Esophagus muscularis mucosa (tissue), 4 donors: ENCODE measurements around the gene ROBO2.

Experiments used
- EP300 ChIP-seq: sonication (generic); formaldehyde crosslinking; IDR thresholded peaks from one replicate; pipeline ENCODE4 v1.6.1; 2017; ENCODE audit warnings: antibody characterized with exemption
- POLR2A ChIP-seq: fragments of 450-650 bp; IDR thresholded peaks from one replicate; pipeline ENCODE4 v1.6.1; 2017; ENCODE audit warnings: antibody characterized with exemption, moderate library complexity, mild to moderate bottlenecking, low read depth
- POLR2AphosphoS5 ChIP-seq, 2 donors: sonication (generic); formaldehyde crosslinking; IDR thresholded peaks; one replicate each; pipeline ENCODE4 v1.6.1; 2017; ENCODE audit warnings: antibody characterized with exemption in 2 of 2
- TF ChIP-seq, protein P1 (sequence below), 3 experiments: fragments of 200-600 bp in 2 of 3; fragments of 450-650 bp in 1 of 3; sonication (generic) in 2 of 3; IDR thresholded peaks; one replicate each; pipeline ENCODE4 v1.5.1; 2017 to 2019; ENCODE audit warnings: antibody characterized with exemption in 3 of 3, mild to moderate bottlenecking in 2 of 3, moderate library complexity in 1 of 3

DNA sequence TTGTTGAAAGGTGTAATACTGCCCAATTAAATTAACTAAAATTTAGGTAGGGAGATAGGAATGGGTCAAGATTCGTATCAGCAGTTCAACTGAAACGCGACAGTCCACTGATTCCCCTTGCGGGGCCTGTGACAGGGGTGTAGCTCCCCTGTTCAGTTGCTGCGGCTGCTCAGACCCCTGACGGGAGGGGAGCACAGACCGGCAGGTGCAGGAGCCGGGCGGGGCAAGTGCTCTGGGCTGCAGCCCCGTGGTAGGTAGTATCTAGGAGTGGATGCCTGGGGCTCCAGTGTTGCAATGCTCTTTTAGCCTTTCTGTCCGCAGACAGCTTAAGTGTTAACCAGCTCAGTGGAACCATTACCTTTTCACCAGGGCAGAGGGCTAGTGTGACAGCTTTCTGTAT lies 164.9 kb downstream of the ROBO2 start:
- no peak for TF ChIP-seq EP300
- TF ChIP-seq, protein P1, sequence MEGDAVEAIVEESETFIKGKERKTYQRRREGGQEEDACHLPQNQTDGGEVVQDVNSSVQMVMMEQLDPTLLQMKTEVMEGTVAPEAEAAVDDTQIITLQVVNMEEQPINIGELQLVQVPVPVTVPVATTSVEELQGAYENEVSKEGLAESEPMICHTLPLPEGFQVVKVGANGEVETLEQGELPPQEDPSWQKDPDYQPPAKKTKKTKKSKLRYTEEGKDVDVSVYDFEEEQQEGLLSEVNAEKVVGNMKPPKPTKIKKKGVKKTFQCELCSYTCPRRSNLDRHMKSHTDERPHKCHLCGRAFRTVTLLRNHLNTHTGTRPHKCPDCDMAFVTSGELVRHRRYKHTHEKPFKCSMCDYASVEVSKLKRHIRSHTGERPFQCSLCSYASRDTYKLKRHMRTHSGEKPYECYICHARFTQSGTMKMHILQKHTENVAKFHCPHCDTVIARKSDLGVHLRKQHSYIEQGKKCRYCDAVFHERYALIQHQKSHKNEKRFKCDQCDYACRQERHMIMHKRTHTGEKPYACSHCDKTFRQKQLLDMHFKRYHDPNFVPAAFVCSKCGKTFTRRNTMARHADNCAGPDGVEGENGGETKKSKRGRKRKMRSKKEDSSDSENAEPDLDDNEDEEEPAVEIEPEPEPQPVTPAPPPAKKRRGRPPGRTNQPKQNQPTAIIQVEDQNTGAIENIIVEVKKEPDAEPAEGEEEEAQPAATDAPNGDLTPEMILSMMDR (IDR thresholded peaks at IDR 0.05) = no peak
- no peak for TF ChIP-seq POLR2A
- no peak for TF ChIP-seq POLR2AphosphoS5 (IDR thresholded peaks at IDR 0.05)
